PC-3 (cell line): ENCODE measurements around the gene RPS29.

Source experiments
- EZH2 ChIP-seq: fragments of 300-600 bp; sonication (generic); IDR thresholded peaks from one replicate; pipeline ENCODE4 v1.6.1; 2017; ENCODE audit warnings: antibody characterized with exemption, mild to moderate bottlenecking, low read length; ENCODE audit not compliant: unreplicated experiment
- EZH2phosphoT487 ChIP-seq: fragments of 300-600 bp; sonication (generic); IDR thresholded peaks from 2 replicates; pipeline ENCODE4 v1.6.1; 2018; ENCODE audit warnings: mild to moderate bottlenecking, antibody characterized with exemption, low read length, borderline replicate concordance
- TF ChIP-seq, protein P1 (sequence below): fragments of 300-600 bp; sonication (generic); conservative IDR thresholded peaks from 2 replicates; pipeline ENCODE4 v1.5.1; 2017; ENCODE audit warnings: antibody characterized with exemption, low read depth, mild to moderate bottlenecking, low read length

DNA sequence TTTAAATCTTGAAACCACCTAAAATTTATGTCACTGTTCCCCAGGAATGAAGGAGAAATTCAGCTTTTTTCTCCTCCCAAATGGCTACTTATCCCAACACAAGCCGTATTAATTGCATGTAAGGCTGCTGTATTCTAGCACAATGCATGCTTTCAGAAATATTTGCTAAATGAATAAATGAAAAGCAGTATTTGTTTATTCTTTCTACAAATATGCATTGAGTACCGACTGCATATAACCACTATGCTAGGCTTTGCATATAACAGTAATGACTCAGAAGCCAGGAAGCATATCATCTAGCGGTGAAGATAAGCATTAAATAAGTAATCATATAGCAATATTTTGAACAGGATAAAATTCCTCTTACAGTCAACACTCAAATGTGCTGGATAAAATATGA, 6.8 kb upstream of the RPS29 start:
- TF ChIP-seq EZH2 (no peak), EZH2phosphoT487 (no peak)
- TF ChIP-seq, protein P1, sequence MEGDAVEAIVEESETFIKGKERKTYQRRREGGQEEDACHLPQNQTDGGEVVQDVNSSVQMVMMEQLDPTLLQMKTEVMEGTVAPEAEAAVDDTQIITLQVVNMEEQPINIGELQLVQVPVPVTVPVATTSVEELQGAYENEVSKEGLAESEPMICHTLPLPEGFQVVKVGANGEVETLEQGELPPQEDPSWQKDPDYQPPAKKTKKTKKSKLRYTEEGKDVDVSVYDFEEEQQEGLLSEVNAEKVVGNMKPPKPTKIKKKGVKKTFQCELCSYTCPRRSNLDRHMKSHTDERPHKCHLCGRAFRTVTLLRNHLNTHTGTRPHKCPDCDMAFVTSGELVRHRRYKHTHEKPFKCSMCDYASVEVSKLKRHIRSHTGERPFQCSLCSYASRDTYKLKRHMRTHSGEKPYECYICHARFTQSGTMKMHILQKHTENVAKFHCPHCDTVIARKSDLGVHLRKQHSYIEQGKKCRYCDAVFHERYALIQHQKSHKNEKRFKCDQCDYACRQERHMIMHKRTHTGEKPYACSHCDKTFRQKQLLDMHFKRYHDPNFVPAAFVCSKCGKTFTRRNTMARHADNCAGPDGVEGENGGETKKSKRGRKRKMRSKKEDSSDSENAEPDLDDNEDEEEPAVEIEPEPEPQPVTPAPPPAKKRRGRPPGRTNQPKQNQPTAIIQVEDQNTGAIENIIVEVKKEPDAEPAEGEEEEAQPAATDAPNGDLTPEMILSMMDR = 0 out of 2 replicates have a peak, but pooled peaks have one; percentile 23
